Panc1 (cell line): ENCODE data around the gene AKAP10.

Source experiments
- CTCF ChIP-seq: fragments of 450-650 bp; IDR thresholded peaks from 2 replicates; pipeline ENCODE4 v1.5.1; 2017; ENCODE audit warnings: mild to moderate bottlenecking
- POLR2AphosphoS5 ChIP-seq: IDR thresholded peaks from 2 replicates; pipeline ENCODE4 v1.6.1; 2012; ENCODE audit warnings: mild to moderate bottlenecking, low read depth, low read length, moderate library complexity

- no peak for TF ChIP-seq POLR2AphosphoS5
- no peak for TF ChIP-seq CTCF
Observed at GRCh38 chr17:19933628-19934027, 44.0 kb downstream of the AKAP10 start.
